ENCODE data around the gene ATP11A. TPM values are rescaled to one million over a fixed set of nuclear protein-coding genes. Genes with fewer than 3 reads are reported as not detected.

Gene ATP11A
- total RNA-seq, 1 experiment from 2014 or later: 80.4 TPM

DNA sequence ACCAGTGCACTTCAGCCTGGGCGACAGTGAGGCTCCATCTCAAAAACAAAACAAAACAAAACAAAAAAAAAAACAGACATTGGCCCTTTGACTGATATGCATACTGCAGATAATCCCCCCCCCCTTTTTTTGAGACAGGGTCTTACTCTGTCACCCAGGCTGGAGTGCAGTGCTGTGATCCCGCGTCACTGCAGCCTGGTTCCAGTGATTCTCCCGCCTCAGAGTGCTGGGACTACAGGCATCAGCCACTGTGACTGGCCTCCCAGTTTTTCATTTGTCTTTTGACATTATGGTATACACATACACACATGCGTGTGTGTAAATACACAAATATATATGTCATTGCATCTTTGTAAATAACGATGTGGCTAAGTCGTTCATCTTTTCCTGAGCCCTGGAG is 61.8 kb downstream of the ATP11A start:
- no peaks in the 10 kb centered on the region for H3K9me3 ChIP-seq (ENCODE audit: control insufficient read depth in 1 of 2, insufficient read depth in 1 of 2, low read depth in 1 of 2, low read length in 2 of 2)
- no peak for DNase-seq (ENCODE audit: low read depth, low spot score)
- H3K27me3 ChIP-seq (ENCODE audit: insufficient read depth, low read length): no peaks in the 10 kb centered on the region
- H3K9me2 ChIP-seq (ENCODE audit: insufficient read depth): no peaks in the 10 kb centered on the region
- H4K20me1 ChIP-seq (ENCODE audit: insufficient read depth): no peaks in the 10 kb centered on the region
- no peak overlapping the region for H2AFZ ChIP-seq (ENCODE audit: low read depth, low read length, poor library complexity, severe bottlenecking)
- H3K9ac ChIP-seq (ENCODE audit: low read length): no peak overlapping the region
- intact Hi-C loops (cut with micrococcal nuclease): no loop called here
- H3K4me1 ChIP-seq (ENCODE audit: control insufficient read depth in 1 of 2, insufficient read depth in 2 of 2, low read length in 2 of 2): peaks cover 0 to 3% of the 10 kb centered on the region in 2 experiments; a peak in 1 of 4 replicates
- ATAC-seq: no peak
- H3K4me3 ChIP-seq (replicated peaks in 1 of 2; ENCODE audit: low read depth in 1 of 2, low read length in 2 of 2): no peak overlapping the region
- CTCF ChIA-PET: no interaction called here
- BruUV-seq (replicated peaks): no TSS peak
- no peaks in the 10 kb centered on the region for H3K36me3 ChIP-seq (ENCODE audit: control insufficient read depth in 1 of 2, insufficient read depth in 2 of 2, low read length in 2 of 2)
- TF ChIP-seq CEBPB (IDR thresholded peaks at IDR 0.05; ENCODE audit: low read depth) (no peak), POLR2A (IDR thresholded peaks at IDR 0.05; ENCODE audit: borderline replicate concordance, extremely low read depth, insufficient read depth, insufficient read length) (no peak), ELF1 (IDR thresholded peaks at IDR 0.05; ENCODE audit: borderline replicate concordance, low read depth) (no peak), JUND (IDR thresholded peaks at IDR 0.05) (no peak), FOSL1 (IDR thresholded peaks at IDR 0.05; ENCODE audit: low read depth) (no peak)
- TF ChIP-seq, protein P1, sequence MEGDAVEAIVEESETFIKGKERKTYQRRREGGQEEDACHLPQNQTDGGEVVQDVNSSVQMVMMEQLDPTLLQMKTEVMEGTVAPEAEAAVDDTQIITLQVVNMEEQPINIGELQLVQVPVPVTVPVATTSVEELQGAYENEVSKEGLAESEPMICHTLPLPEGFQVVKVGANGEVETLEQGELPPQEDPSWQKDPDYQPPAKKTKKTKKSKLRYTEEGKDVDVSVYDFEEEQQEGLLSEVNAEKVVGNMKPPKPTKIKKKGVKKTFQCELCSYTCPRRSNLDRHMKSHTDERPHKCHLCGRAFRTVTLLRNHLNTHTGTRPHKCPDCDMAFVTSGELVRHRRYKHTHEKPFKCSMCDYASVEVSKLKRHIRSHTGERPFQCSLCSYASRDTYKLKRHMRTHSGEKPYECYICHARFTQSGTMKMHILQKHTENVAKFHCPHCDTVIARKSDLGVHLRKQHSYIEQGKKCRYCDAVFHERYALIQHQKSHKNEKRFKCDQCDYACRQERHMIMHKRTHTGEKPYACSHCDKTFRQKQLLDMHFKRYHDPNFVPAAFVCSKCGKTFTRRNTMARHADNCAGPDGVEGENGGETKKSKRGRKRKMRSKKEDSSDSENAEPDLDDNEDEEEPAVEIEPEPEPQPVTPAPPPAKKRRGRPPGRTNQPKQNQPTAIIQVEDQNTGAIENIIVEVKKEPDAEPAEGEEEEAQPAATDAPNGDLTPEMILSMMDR (IDR thresholded peaks at IDR 0.05 in 2 of 3, conservative IDR thresholded peaks at IDR 0.05 in 1 of 3; ENCODE audit: borderline replicate concordance in 1 of 3, insufficient read depth in 1 of 3, low read depth in 2 of 3, low read length in 2 of 3): no peak
- TF ChIP-seq, protein P2, sequence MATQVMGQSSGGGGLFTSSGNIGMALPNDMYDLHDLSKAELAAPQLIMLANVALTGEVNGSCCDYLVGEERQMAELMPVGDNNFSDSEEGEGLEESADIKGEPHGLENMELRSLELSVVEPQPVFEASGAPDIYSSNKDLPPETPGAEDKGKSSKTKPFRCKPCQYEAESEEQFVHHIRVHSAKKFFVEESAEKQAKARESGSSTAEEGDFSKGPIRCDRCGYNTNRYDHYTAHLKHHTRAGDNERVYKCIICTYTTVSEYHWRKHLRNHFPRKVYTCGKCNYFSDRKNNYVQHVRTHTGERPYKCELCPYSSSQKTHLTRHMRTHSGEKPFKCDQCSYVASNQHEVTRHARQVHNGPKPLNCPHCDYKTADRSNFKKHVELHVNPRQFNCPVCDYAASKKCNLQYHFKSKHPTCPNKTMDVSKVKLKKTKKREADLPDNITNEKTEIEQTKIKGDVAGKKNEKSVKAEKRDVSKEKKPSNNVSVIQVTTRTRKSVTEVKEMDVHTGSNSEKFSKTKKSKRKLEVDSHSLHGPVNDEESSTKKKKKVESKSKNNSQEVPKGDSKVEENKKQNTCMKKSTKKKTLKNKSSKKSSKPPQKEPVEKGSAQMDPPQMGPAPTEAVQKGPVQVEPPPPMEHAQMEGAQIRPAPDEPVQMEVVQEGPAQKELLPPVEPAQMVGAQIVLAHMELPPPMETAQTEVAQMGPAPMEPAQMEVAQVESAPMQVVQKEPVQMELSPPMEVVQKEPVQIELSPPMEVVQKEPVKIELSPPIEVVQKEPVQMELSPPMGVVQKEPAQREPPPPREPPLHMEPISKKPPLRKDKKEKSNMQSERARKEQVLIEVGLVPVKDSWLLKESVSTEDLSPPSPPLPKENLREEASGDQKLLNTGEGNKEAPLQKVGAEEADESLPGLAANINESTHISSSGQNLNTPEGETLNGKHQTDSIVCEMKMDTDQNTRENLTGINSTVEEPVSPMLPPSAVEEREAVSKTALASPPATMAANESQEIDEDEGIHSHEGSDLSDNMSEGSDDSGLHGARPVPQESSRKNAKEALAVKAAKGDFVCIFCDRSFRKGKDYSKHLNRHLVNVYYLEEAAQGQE (IDR thresholded peaks at IDR 0.05; ENCODE audit: low read depth): no peak
- H3K27ac ChIP-seq (ENCODE audit: low read depth, low read length): no peak overlapping the region
- no peak overlapping the region for H3K4me2 ChIP-seq (ENCODE audit: low read length)
- H3K79me2 ChIP-seq (ENCODE audit: insufficient read depth, low read length): peaks cover 24% of the 10 kb centered on the region
- RAD21 ChIA-PET (ENCODE audit: low non-redundant PET in 1 of 2, low total read pairs in 2 of 2, uncharacterized antibody in 2 of 2, unreplicated experiment in 2 of 2): no interaction called here
- POLR2A ChIA-PET: no interaction called here

All from HCT116 (cell line).